Measurements from ENCODE around the gene RPL39.
"Not testable (repeated sequence)": the region's sequence is repeated elsewhere in the genome, so short reads cannot be mapped to it uniquely, and the experiment has no call there.

The RPL39 gene

DNA sequence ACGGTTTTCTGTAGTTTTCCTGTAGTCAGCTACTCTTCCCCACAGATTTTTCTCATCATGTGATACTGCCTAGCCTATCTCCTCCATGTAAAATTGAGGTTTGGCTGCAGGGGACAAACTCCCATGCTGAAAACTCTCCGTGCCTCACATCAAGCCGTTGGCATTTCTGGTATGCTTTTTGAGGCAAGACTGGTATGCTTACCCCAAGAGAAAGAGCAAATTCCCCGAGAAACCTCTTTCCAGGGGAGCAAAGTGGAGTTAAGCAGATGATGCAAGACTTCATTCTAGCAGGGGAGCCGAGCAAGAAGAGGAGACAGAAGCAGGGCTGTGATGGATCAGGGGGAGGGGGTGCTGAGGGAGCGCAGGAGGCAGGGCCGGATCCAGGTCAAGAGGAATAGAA lies 28.2 kb downstream of the RPL39 start:
- DNase-seq (ENCODE audit: low read depth in 2 of 2), result no peak

DNA sequence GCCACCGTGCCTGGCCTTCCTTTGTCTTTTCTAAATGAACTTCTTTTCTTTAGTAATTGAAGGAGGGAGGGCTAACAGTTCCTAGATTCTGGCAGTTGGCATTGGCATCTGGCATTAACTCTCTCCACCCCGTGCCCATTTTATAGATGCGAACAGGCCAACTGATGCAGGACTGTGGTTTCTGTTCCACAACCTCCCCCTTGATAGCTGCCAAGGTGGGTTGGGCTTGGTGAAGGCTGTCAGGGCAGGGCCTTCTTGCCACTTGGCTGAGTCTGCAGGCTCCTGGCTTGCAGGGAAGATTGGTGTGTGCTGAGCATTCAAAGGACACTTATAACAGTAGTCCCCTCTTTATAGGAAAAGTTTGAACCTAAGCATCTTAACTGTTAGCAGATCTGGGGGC lies 28.7 kb downstream of the RPL39 start:
- DNase-seq (ENCODE audit: low read depth in 2 of 2), result no peak

- DNase-seq (ENCODE audit: low read depth in 2 of 2), result no peak
Measured at GRCh38 chrX:119760026-119760877, 31.2 kb downstream of the RPL39 start.

DNA sequence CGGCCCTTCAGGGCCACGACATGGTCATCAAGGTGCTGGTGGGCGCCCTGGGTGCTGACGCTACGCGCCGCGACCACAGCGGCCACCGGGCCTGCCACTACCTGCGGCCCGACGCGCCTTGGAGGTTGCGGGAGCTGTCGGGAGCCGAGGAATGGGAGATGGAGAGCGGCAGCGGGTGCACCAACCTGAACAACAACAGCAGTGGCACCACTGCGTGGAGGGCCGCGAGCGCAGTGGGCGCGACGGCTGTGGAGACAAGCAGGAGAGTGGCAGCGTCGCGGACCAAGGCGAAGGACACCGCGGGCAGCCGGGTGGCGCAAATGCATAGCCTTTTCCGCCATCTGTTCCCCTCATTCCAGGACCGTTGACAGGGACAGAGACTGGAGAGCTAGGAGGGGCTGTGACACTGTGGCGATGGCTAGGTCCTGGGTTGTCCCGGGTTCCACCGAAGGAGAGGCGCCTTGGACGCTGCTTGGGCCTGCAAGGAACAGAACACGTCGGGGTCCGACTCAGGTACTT lies 32.1 kb downstream of the RPL39 start:
- no peak for DNase-seq (ENCODE audit: low read depth in 2 of 2)

DNA sequence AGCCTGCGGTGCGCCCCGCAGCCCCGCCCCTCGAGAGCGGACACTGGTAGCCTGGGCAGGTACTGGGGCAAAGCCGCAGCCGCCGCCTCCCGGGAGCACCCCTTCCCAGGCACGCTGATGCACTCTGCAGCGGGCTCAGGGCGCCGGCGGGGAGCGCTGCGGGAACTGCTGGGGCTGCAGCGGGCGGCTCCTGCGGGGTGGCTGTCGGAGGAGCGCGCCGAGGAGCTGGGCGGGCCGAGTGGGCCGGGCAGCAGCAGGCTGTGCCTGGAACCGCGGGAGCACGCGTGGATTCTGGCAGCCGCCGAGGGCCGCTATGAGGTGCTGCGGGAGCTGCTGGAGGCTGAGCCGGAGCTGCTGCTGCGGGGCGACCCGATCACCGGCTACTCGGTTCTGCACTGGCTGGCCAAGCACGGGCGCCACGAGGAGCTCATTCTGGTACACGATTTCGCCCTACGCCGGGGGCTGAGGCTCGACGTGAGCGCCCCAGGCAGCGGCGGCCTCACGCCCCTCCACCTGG lies 32.6 kb downstream of the RPL39 start:
- DNase-seq (ENCODE audit: low read depth in 2 of 2), result no peak

GRCh38 chrX:119757979-119758730 lies 33.3 kb downstream of the RPL39 start, which contains the start of gene SOWAHD:
Gene SOWAHD, plus strand, starts transcription at chrX:119758588. Its CDS starts 80 bp downstream, at chrX:119758668.
- DNase-seq (ENCODE audit: low read depth in 2 of 2), result no peak

DNA sequence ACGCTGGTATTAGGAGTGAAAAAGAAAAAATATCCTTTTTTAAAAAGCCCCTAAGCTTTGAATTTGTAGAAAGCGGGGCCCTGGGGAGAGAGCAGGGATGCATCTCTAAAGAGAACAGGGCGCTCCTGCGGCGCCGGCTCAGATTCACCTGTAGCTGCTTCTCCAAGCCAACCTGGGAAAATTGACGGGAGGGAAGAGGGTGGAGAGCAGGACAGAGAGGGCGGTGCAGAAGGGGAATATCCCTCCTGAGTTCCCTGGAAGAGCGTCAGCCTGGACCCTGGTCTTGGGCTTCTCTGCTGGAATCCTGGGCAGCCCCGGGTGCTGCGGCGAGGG lies 33.8 kb downstream of the RPL39 start:
- DNase-seq (ENCODE audit: low read depth in 2 of 2), result no peak

DNA sequence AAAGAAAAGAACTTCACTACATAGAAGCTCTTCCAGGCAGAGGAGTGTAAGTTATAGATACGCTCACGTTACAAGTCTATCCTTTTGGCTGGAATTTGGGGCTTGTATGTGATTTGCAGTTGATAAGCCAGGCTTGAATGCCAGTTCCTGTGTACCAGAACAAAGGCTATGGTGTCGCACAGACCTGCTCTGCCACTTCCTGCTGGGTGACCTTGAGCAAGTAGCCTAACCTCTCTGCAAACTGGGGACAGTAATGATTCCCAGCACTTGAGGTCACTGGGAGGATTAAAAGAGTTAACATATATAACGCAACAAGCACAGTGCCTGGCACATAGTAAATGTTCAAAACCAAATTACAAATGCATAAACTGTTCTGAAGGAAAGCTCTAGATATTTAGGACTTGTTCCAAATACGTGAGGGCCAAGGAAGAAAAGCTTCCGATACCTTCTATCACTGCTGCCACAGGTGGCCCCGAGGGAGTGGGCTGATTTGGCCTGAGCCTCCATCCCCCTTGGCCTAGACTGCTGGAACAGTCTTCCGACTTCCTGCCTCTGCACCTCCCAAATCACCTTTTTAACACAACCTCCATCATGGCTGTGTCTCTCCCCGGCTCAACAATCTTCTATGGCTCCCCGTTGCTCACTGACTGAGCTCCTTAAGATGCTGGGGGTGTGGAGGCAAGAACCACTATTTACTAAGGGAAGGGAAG lies 34.3 kb downstream of the RPL39 start:
- no peak for DNase-seq (ENCODE audit: low read depth in 2 of 2)

- DNase-seq (ENCODE audit: low read depth in 2 of 2), result no peak
Measured at GRCh38 chrX:119755981-119756533, 35.4 kb downstream of the RPL39 start.

GRCh38 chrX:119753639-119754257 lies 37.7 kb downstream of the RPL39 start:
- DNase-seq (ENCODE audit: low read depth in 2 of 2), result peak in 1 of 2 experiments; percentile 8

GRCh38 chrX:119753001-119753400 lies 38.4 kb downstream of the RPL39 start:
- DNase-seq (ENCODE audit: low read depth in 2 of 2), result no peak

DNA sequence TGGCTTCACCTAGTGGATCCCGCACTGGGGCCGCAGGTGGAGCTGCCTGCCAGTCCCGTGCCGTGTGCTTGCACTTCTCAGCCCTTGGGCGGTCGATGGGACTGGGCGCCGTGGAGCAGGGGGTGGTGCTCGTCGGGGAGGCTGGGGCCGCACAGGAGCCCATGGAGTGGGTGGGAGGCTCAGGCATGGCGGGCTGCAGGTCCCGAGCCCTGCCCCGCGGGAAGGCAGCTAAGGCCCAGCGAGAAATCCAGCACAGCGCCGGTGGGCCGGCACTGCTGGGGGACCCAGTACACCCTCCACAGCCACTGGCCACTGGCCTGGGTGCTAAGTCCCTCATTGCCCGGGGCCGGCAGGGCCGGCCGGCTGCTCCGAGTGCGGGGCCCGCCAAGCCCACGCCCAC lies 40.7 kb downstream of the RPL39 start:
- not testable (repeated sequence) for DNase-seq (ENCODE audit: low read depth in 2 of 2)

DNA sequence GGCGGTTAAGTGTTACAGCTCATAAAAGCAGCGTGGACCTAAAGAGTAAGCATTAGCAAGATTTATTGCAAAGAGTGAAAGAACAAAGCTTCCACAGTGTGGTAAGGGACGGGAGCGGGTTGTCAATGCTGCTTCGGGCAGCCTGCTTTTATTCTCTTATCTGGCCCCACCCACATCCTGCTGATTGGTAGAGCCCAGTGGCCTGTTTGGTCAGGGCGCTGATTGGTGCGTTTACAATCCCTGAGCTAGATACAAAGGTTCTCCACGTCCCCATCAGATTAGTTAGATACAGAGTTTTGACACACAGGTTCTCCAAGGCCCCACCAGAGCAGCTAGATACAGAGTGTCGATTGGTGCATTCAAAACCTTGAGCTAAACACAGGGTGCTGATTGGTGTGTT lies 41.3 kb downstream of the RPL39 start:
- not testable (repeated sequence) for DNase-seq (ENCODE audit: low read depth in 2 of 2)

DNA sequence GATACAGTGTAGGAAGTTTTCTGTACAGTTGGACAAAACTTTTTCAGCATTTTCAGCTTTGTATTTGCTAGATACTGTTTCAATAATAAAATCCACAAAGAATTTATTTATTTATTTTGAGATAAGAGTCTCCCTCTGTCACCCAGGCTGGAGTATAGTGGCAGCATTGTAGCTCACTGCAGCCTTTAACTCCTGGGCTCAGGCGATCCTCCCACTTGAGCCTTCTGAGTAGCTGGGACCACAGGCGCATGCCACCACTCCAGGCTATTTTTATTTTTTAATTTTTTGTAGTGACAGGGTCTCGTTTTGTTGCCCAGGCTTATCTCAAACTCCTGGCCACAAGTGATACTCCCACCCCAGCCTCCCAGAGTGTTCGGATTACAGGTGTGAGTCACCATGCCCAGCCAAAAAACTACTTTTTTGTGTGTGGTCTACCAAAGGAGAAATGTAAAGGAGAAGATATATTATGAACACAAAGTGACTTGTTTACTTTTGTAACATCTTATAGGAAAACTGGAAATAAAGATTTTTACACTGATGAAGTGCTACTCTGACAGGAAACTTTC lies 46.1 kb downstream of the RPL39 start:
- no peak for DNase-seq (ENCODE audit: low read depth in 2 of 2)

- no peak for DNase-seq (ENCODE audit: low read depth in 2 of 2)
Measured at GRCh38 chrX:119738742-119739141, 52.7 kb downstream of the RPL39 start.

All from stimulated activated CD4-positive, alpha-beta T cell treated with anti-CD3 and anti-CD28 coated beads, Interleukin-12 subunit alpha, Interleukin-12 subunit beta, amount 100 ng/mL, for 24 hours (primary cell).